Activated CD8-positive, alpha-beta memory T cell treated with anti-CD3 and anti-CD28 coated beads, Interleukin-2, amount 50 U/mL, for 24 hours (primary cell): Measurements from ENCODE around the gene SLCO2A1.

Experiments used
- DNase-seq: peaks from one replicate; pipeline ENCODE4 v3.0.0-alpha.2; 2020; ENCODE audit errors: extremely low read depth

Gene SLCO2A1

DNA sequence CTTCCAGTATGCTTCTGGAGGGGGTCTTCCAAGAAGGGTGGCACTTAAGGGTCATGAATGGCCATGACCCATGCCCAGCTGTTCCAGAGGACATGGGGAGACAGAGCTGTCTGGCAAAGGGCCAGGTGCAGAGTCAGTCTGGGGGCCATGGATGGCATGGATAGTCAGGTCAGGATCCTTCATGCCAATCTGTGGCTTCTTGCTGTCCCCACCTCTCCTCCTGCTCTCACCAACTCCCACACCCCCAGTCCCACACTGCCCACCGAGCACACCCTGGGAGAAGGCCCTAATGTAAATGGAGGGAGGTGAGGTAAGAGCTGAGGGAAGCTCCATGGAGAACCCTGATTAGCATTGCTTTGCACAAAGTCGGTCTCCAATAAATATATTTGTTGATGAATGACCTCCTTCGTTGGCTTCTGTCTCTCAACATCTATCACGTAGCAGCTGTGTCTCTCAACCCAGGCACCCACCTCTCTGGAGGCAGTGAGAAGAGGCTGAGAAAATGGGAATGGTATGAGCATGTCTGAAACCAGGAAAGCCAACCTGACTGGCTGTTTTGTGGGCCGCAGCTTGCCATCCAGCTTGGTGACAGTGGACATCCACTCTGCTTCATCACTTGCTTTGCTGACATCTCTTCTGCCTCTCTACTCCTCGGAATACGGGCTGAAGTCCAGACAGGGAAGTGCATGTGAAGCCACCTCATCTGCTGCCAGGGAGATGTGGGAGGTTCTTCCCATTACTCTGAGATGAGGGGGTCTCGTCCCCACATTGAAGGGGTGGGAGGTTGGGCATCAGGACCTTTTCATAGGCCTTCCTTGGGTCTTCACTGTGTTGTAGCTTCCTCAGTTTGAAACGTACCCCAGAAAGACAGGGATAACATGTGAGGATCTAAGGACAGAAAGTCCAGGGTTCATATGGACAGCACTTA, 96.4 kb downstream of the SLCO2A1 start:
- DNase-seq: no peak

GRCh38 chr3:133932009-133932408, 97.7 kb downstream of the SLCO2A1 start:
- DNase-seq: no peak

DNA sequence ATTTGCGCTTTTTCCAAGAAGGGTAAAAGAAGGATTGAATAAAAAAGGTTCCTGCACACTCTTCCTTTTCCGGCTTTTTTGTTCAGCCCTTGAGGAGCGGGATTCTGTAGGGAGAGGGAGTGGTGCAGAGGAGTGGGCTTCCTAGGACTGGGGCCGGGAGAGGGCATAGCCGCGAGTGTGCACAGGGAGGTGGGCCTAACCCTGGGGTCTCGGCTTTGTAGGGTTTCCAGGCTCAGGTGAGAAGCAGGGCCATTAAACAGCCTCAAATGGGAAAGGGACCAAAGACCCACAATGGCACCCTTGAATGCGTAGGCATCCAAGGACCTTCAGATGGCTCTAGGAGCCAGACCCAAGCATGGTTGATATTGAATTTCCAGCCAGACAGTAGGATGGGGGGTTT, 98.6 kb downstream of the SLCO2A1 start:
- no peak for DNase-seq

DNA sequence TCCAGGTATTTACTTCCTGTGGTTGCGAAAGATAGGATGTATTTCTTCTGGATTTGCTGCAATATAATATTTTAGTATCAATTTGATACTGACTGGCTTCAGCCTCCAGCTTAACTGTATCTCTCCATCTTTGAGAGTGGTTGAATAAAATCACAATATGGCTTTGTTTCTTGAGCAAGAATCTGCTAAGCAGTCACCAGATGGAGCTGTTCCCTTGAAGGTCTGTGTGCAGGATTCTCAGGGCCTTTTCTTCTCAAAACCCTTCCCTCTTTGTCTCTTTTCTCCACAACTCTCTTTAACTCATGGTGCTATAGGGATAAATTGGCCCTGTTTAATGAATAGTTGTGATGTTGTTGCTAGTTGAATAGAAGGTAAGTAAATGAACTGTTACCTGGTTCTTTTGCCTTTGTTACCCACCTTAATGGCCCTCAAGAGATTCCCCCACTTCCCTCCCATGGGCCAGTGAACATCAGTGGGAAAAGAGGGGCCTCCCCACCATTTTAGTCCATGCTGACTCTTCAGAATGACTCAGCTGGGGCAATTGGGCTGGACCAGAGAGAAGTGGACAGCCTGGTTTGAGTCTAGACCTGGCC, 99.3 kb downstream of the SLCO2A1 start:
- DNase-seq: no peak

- DNase-seq: no peak
These were observed 100.7 kb downstream of the SLCO2A1 start for GRCh38 chr3:133928903-133929607.

GRCh38 chr3:133928136-133928893, 101.4 kb downstream of the SLCO2A1 start:
- no peak for DNase-seq

- peak; percentile 26 for DNase-seq
These were observed 102.1 kb downstream of the SLCO2A1 start for GRCh38 chr3:133927540-133928066.

DNA sequence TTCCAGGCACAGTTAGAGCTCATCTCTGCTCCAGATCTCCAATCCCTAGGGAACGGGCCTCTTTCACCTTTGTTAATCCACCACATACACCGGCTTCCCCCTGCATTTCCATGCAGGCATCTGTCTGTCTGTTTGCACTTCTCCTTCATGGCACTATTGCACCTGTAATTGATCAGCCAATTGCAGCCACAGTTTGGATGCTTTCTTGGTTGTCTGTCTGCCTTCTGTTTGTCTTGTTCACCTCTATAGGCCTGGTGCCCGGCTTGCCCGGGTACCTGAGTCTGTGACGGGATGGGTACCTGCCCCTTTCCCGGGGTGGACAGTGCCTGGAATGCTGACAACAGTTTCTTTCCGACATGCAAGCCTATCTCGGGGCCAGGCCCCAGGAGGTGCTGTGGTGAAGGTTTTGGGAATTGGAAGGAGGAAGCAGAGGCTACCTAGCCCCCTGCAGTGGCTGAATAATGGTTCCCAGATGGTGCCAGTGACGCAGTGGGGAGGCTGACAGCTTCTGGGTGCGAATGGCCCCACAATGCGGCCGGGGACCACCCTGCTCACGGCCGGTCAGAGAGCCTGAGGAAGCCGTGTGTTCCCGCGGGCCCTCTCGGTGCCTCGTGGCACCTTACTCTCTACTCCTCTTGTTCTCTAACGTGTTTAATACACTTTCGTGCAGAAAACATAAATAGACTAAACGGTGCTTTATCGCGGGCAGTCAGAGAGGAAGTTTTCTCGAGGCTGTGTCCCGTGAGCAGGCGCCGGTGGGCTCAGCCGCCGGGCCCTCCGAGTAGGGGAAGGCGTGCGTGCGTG, 102.8 kb downstream of the SLCO2A1 start:
- no peak for DNase-seq

DNA sequence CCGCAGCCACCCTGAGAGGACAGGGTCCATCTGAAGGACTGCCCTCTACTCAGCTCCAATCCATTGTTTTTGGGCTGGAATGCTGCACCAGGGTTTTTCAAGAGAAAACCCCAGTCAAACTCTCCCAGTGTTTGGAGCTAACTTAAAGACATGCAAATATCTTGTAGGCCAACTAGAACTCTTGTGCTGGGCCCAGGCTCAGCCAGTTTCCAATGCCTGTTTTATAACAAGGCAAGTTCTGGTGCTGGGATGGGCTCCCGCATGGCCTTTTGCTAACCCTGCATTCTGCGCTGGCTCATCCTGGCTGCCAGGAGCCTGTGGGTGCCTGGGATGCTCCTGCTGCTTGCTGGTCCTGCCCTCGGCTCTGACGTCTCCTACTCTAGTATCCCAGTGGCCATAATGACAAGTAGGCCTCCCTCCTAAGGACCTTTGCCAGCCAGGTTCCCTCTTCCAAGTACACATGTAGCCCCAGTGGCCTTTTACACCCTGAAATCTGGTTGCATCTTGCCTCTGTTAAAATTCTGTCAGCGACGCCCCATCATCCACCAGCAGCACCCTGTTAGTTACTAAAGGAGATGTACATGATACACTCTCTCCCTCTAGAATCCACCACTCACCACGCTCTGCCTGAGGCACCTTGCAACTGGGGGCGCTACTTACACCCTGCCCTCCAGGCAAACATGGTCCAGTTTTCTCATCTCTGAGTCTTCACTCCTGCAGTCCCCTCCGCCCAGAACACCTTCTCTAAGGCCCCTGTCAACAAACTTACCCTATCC, 103.6 kb downstream of the SLCO2A1 start:
- no peak for DNase-seq

DNA sequence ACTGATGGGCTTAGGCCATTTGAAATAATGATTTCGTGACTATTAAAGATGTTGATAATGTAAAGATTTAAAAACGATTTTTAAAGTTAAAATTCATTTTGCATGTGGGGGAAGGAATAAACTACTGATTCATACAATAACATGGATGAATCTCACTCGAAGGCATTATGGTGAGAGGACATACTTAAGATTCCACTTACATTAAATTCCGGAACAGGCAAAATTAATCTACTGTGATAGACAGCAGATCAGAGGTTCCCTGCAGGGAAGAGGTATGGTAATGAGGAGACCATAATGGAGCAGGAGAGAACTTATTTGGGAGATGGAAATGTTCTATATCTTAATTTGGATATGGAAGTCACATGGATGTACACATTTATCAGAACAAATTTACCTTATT, 105.7 kb downstream of the SLCO2A1 start:
- no peak for DNase-seq

- DNase-seq: no peak
These were observed 108.1 kb downstream of the SLCO2A1 start for GRCh38 chr3:133921592-133921991.

- no peak for DNase-seq
These were observed 112.6 kb downstream of the SLCO2A1 start for GRCh38 chr3:133917144-133917543.

GRCh38 chr3:133915685-133916658, 113.8 kb downstream of the SLCO2A1 start:
- no peak for DNase-seq

DNA sequence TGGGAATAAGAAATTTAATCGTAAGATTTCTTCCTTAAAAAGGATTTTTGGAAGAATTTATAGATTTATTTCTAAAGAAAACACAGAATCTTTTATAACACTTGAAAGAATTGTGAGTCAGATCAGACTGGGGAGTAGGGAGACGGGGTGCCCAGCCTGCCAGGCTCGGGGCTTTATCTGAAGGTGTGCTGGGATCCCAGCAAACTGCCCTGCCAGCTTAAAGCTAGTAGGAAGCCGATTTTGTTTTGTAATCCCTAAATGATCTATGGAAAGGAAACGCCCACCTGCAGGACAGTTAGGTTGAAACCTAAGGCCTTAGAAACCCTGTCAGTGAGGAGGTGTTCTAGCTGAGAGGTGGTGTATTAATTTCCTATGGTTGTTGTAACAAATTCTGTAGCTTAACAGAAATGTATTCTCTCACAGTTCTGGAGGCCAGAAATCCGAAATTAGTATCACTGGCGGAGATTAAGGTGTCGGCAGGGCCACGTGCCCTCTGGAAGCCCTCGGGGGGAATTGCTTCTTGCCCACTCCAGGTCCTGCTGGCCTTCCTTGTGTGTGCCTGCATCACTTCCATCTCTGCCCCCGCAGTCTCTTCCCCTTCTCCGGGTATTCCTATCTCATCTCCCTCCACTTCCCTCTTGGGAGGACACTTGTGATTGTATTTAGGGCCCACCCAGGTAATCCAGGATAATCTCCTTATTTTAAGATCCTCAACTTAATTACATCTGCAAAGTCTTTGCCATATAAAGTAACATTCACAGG, 114.7 kb downstream of the SLCO2A1 start:
- DNase-seq: no peak

GRCh38 chr3:133910422-133910821, 119.3 kb downstream of the SLCO2A1 start:
- DNase-seq: no peak

DNA sequence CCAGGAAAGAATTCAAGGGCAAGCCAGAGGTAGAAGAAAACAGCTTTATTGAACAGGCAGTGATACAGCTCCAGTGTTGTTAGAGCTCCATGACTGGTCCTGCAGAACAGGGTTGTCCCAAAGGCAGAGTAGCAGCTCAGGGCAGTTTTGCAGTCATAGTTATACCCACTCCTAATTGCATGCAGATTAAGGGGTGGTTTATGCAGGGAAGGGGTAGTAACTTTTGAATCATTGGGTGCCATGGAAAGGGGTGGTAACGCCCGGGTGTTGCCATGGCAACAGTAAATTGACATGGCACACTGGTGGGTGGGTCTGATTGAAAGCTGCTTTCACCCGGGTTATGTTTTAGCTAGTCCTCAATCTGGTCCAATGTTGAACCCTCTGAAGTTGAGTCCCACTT, 124.3 kb downstream of the SLCO2A1 start:
- no peak for DNase-seq

- DNase-seq: no peak
These were observed 127.9 kb downstream of the SLCO2A1 start for GRCh38 chr3:133901847-133902246.

GRCh38 chr3:133901083-133901482, 128.6 kb downstream of the SLCO2A1 start:
- no peak for DNase-seq
